H9 (cell line): ENCODE data around the gene ATG7. TPM values are rescaled to one million over a fixed set of nuclear protein-coding genes. Genes with fewer than 3 reads are reported as not detected.

Experiments used
- DNase-seq: peaks from one replicate; pipeline ENCODE4 v3.0.0-alpha.2; 2017
- H2AFZ ChIP-seq: one replicate; pipeline ENCODE4 v1.6.1; 2013; ENCODE audit warnings: mild to moderate bottlenecking, low read length, control low read depth, moderate library complexity
- H2AK5ac ChIP-seq: 2 replicates; pipeline ENCODE4 v1.6.1; 2013; ENCODE audit warnings: low read length, control low read depth, mixed read lengths; ENCODE audit not compliant: insufficient read length
- H2BK120ac ChIP-seq: one replicate; pipeline ENCODE4 v1.6.1; 2013; ENCODE audit warnings: low read depth, mild to moderate bottlenecking, low read length, control low read depth, inconsistent platforms; ENCODE audit not compliant: poor library complexity, severe bottlenecking
- H2BK12ac ChIP-seq: 2 replicates; pipeline ENCODE4 v1.6.1; 2013; ENCODE audit warnings: low read length, control low read depth, mixed read lengths, low read depth; ENCODE audit not compliant: insufficient read length
- H2BK15ac ChIP-seq: 2 replicates; pipeline ENCODE4 v1.6.1; 2013; ENCODE audit warnings: low read depth, low read length, control low read depth
- H2BK20ac ChIP-seq: one replicate; pipeline ENCODE4 v1.6.1; 2013; ENCODE audit warnings: low read depth, mild to moderate bottlenecking, low read length, control low read depth, inconsistent platforms; ENCODE audit not compliant: poor library complexity, severe bottlenecking
- H2BK5ac ChIP-seq: 2 replicates; pipeline ENCODE4 v1.6.1; 2013; ENCODE audit warnings: low read length, control low read depth, mixed read lengths; ENCODE audit not compliant: insufficient read length
- H3K14ac ChIP-seq: 2 replicates; pipeline ENCODE4 v1.6.1; 2013; ENCODE audit warnings: low read length, control low read depth; ENCODE audit not compliant: insufficient read depth
- H3K18ac ChIP-seq: 2 replicates; pipeline ENCODE4 v1.6.1; 2013; ENCODE audit warnings: low read depth, mild to moderate bottlenecking, mixed read lengths, low read length, control low read depth; ENCODE audit not compliant: insufficient read length
- H3K23ac ChIP-seq: 2 replicates; pipeline ENCODE4 v1.6.1; 2013; ENCODE audit warnings: low read length, control low read depth, mixed read lengths, low read depth; ENCODE audit not compliant: insufficient read length
- H3K23me2 ChIP-seq: 2 replicates; pipeline ENCODE4 v1.6.1; 2013; ENCODE audit warnings: low read depth, mild to moderate bottlenecking, mixed read lengths, low read length, control low read depth; ENCODE audit not compliant: insufficient read length, poor library complexity, severe bottlenecking
- H3K27ac ChIP-seq: 2 replicates; pipeline ENCODE4 v1.5.1; 2013; ENCODE audit warnings: low read length, control low read depth, mixed read lengths, low read depth; ENCODE audit not compliant: insufficient read length
- H3K27me3 ChIP-seq: 2 replicates; pipeline ENCODE4 v1.6.1; 2013; ENCODE audit warnings: low read length, control low read depth, inconsistent platforms; ENCODE audit not compliant: insufficient read depth
- H3K4ac ChIP-seq: 2 replicates; pipeline ENCODE4 v1.6.1; 2013; ENCODE audit warnings: low read depth, mild to moderate bottlenecking, control low read depth, inconsistent platforms, low read length, moderate library complexity
- H3K4me1 ChIP-seq: 2 replicates; pipeline ENCODE4 v1.6.1; 2013; ENCODE audit warnings: low read length, control low read depth, inconsistent platforms; ENCODE audit not compliant: insufficient read depth
- H3K4me2 ChIP-seq: 2 replicates; pipeline ENCODE4 v1.6.1; 2013; ENCODE audit warnings: low read length, control low read depth, mixed read lengths; ENCODE audit not compliant: insufficient read length, insufficient read depth
- H3K56ac ChIP-seq: 2 replicates; pipeline ENCODE4 v1.6.1; 2013; ENCODE audit warnings: low read depth, mild to moderate bottlenecking, mixed read lengths, low read length, control low read depth; ENCODE audit not compliant: insufficient read length
- H3K79me1 ChIP-seq: 2 replicates; pipeline ENCODE4 v1.6.1; 2013; ENCODE audit warnings: low read depth, mild to moderate bottlenecking, moderate library complexity, low read length, control low read depth, inconsistent platforms; ENCODE audit not compliant: insufficient read depth, poor library complexity, severe bottlenecking
- H3K79me2 ChIP-seq: 2 replicates; pipeline ENCODE4 v1.6.1; 2013; ENCODE audit warnings: low read length, control low read depth, inconsistent platforms; ENCODE audit not compliant: insufficient read depth
- H3K9ac ChIP-seq: 2 replicates; pipeline ENCODE4 v1.6.1; 2013; ENCODE audit warnings: low read length, control low read depth, mixed read lengths; ENCODE audit not compliant: insufficient read length; ENCODE audit errors: extremely low read depth
- H3K9me3 ChIP-seq: one replicate; pipeline ENCODE4 v1.6.1; 2013; ENCODE audit warnings: low read depth, low read length, inconsistent platforms; ENCODE audit not compliant: control insufficient read depth
- H3T11ph ChIP-seq: one replicate; pipeline ENCODE4 v1.6.1; 2013; ENCODE audit warnings: mild to moderate bottlenecking, low read length, control low read depth, inconsistent platforms
- H4K20me1 ChIP-seq: one replicate; pipeline ENCODE4 v1.6.1; 2013; ENCODE audit not compliant: control insufficient read depth, insufficient read length, insufficient read depth
- H4K5ac ChIP-seq: 2 replicates; pipeline ENCODE4 v1.6.1; 2013; ENCODE audit warnings: low read depth, mild to moderate bottlenecking, mixed read lengths, low read length, control low read depth; ENCODE audit not compliant: insufficient read length
- H4K8ac ChIP-seq: replicated peaks from 2 replicates; pipeline ENCODE4 v1.6.1; 2013; ENCODE audit warnings: low read length, control low read depth, mixed read lengths, low read depth; ENCODE audit not compliant: insufficient read length
- H4K91ac ChIP-seq: 2 replicates; pipeline ENCODE4 v1.6.1; 2013; ENCODE audit warnings: low read depth, mild to moderate bottlenecking, moderate library complexity, mixed read lengths, low read length, control low read depth; ENCODE audit not compliant: insufficient read length
- H3K27ac Mint-ChIP-seq, 3 experiments: 2 replicates in 2 of 3; 3 replicates in 1 of 3; pipeline ENCODE4 v1.8.0; 2020 to 2021; ENCODE audit warnings: mixed read lengths in 3 of 3, mild to moderate bottlenecking in 1 of 3, moderate library complexity in 1 of 3
- H3K27me3 Mint-ChIP-seq: 2 replicates; pipeline ENCODE4 v1.8.0; 2021; ENCODE audit warnings: low read depth, mild to moderate bottlenecking, moderate library complexity, mixed read lengths
- H3K36me3 Mint-ChIP-seq, 3 experiments: 2 replicates in 2 of 3; 3 replicates in 1 of 3; pipeline ENCODE4 v1.8.0; 2020 to 2021; ENCODE audit warnings: low read depth in 3 of 3, mixed read lengths in 3 of 3; ENCODE audit not compliant: insufficient read depth in 1 of 3
- H3K4me1 Mint-ChIP-seq, 2 experiments: 2 replicates each; pipeline ENCODE4 v1.8.0; 2020; ENCODE audit warnings: mixed read lengths in 2 of 2
- H3K4me3 Mint-ChIP-seq, 2 experiments: 2 replicates in 1 of 2; 3 replicates in 1 of 2; pipeline ENCODE4 v1.8.0; 2020 to 2021; ENCODE audit warnings: mild to moderate bottlenecking in 2 of 2, mixed read lengths in 2 of 2, moderate library complexity in 1 of 2
- H3K9me3 Mint-ChIP-seq, 2 experiments: 2 replicates in 1 of 2; 3 replicates in 1 of 2; pipeline ENCODE4 v1.8.0; 2020; ENCODE audit warnings: mild to moderate bottlenecking in 2 of 2, mixed read lengths in 2 of 2, moderate library complexity in 1 of 2
- WGBS: extraction: QIAGEN DNeasy Blood & Tissue Kit; methylation state at CpG from one replicate; pipeline ENCODE4 v1.1.7; 2013; ENCODE audit warnings: missing lambda C conversion rate, low lambda C conversion rate, mixed read lengths; ENCODE audit not compliant: insufficient read length; ENCODE audit errors: extremely low coverage; 5-methylcytosine and 5-hydroxymethylcytosine counted together
- total RNA-seq: library from RNA; stranded (reverse); gene quantifications from 2 replicates; pipeline ENCODE4 v1.2.1, GENCODE V29; 2021
- TF ChIP-seq, protein P1 (sequence below): fragments of 200-600 bp; sonication (generic); conservative IDR thresholded peaks from 3 replicates; pipeline ENCODE4 v1.8.0; 2021; ENCODE audit warnings: antibody characterized with exemption, mild to moderate bottlenecking

ATG7 gene
- total RNA-seq, 1 experiment from 2014 or later, result 17.9 TPM

GRCh38 chr3:11582191-11582968, 310.2 kb downstream of the ATG7 start:
- Histone ChIP-seq H3K18ac (no peak overlapping the region), H4K91ac (no peak overlapping the region), H3K79me2 (peaks cover 32% of the 10 kb centered on the region; the same call in 1 of the 2 replicates), H3K23ac (no peak overlapping the region), H3K4me1 (peaks cover 13% of the 10 kb centered on the region), H3K9me3 (no peaks in the 10 kb centered on the region), H4K20me1 (no peaks in the 10 kb centered on the region), H3K4ac (no peak overlapping the region), H3K14ac (peak overlapping the region; percentile 80), H3K27ac (peak overlapping the region; percentile 13), H4K5ac (no peak overlapping the region), H2BK5ac (no peak overlapping the region), H2BK12ac (no peak overlapping the region), H3K9ac (no peak overlapping the region), H3T11ph (no peak overlapping the region), H2AFZ (no peak overlapping the region), H3K4me2 (peak overlapping the region; percentile 61), H3K79me1 (peaks cover 10% of the 10 kb centered on the region), H3K23me2 (peaks cover 7% of the 10 kb centered on the region), H2AK5ac (no peak overlapping the region), H3K27me3 (no peaks in the 10 kb centered on the region), H3K56ac (no peak overlapping the region), H2BK20ac (no peak overlapping the region), H2BK120ac (no peak overlapping the region), H2BK15ac (no peak overlapping the region), H4K8ac (no peak overlapping the region)
- WGBS, result no CpG with 5 or more reads among the region's 13 CpGs
- peaks cover 43 to 46% of the 10 kb centered on the region in 2 experiments for H3K4me1 Mint-ChIP-seq
- TF ChIP-seq, protein P1, sequence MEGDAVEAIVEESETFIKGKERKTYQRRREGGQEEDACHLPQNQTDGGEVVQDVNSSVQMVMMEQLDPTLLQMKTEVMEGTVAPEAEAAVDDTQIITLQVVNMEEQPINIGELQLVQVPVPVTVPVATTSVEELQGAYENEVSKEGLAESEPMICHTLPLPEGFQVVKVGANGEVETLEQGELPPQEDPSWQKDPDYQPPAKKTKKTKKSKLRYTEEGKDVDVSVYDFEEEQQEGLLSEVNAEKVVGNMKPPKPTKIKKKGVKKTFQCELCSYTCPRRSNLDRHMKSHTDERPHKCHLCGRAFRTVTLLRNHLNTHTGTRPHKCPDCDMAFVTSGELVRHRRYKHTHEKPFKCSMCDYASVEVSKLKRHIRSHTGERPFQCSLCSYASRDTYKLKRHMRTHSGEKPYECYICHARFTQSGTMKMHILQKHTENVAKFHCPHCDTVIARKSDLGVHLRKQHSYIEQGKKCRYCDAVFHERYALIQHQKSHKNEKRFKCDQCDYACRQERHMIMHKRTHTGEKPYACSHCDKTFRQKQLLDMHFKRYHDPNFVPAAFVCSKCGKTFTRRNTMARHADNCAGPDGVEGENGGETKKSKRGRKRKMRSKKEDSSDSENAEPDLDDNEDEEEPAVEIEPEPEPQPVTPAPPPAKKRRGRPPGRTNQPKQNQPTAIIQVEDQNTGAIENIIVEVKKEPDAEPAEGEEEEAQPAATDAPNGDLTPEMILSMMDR, result no peak
- peak; percentile 61 for DNase-seq
- H3K9me3 Mint-ChIP-seq, result no peaks in the 10 kb centered on the region
- peak overlapping the region; percentile 64 to 75 for H3K4me3 Mint-ChIP-seq
- H3K27me3 Mint-ChIP-seq, result no peaks in the 10 kb centered on the region
- peaks cover 7 to 8% (median 7%) of the 10 kb centered on the region in 3 experiments for H3K36me3 Mint-ChIP-seq
- peak overlapping the region; percentile 91 to 96 (median 94); a peak in 6 of 7 replicates for H3K27ac Mint-ChIP-seq
